Measurements from ENCODE around the gene COX7A2L.
"Not testable (repeated sequence)": the region's sequence is repeated elsewhere in the genome, so short reads cannot be mapped to it uniquely, and the experiment has no call there.

COX7A2L gene

GRCh38 chr2:42339191-42339912 is 21.7 kb downstream of the COX7A2L start:
- DNase-seq (ENCODE audit: low read depth, low spot score), result no peak

- DNase-seq (ENCODE audit: low read depth, low spot score), result no peak
Measured at GRCh38 chr2:42338567-42339190, 22.3 kb downstream of the COX7A2L start.

GRCh38 chr2:42337846-42338566 is 23.0 kb downstream of the COX7A2L start:
- DNase-seq (ENCODE audit: low read depth, low spot score), result no peak

GRCh38 chr2:42337356-42337820 is 23.6 kb downstream of the COX7A2L start:
- DNase-seq (ENCODE audit: low read depth, low spot score), result no peak

- DNase-seq (ENCODE audit: low read depth, low spot score), result no peak
Measured at GRCh38 chr2:42336361-42336965, 24.6 kb downstream of the COX7A2L start.

GRCh38 chr2:42335514-42336104 is 25.4 kb downstream of the COX7A2L start:
- no peak for DNase-seq (ENCODE audit: low read depth, low spot score)

- not testable (repeated sequence) for DNase-seq (ENCODE audit: low read depth, low spot score)
Measured at GRCh38 chr2:42334865-42335264, 26.2 kb downstream of the COX7A2L start.

GRCh38 chr2:42334220-42334619 is 26.8 kb downstream of the COX7A2L start:
- no peak for DNase-seq (ENCODE audit: low read depth, low spot score)

- DNase-seq (ENCODE audit: low read depth, low spot score), result no peak
Measured at GRCh38 chr2:42333579-42333978, 27.4 kb downstream of the COX7A2L start.

- no peak for DNase-seq (ENCODE audit: low read depth, low spot score)
Measured at GRCh38 chr2:42332575-42332974, 28.4 kb downstream of the COX7A2L start.

GRCh38 chr2:42331569-42332284 is 29.3 kb downstream of the COX7A2L start:
- DNase-seq (ENCODE audit: low read depth, low spot score), result no peak

- no peak for DNase-seq (ENCODE audit: low read depth, low spot score)
Measured at GRCh38 chr2:42329736-42330135, 31.3 kb downstream of the COX7A2L start.

- DNase-seq (ENCODE audit: low read depth, low spot score), result no peak
Measured at GRCh38 chr2:42328923-42329322, 32.1 kb downstream of the COX7A2L start.

GRCh38 chr2:42328148-42328833 is 32.7 kb downstream of the COX7A2L start:
- no peak for DNase-seq (ENCODE audit: low read depth, low spot score)

- no peak for DNase-seq (ENCODE audit: low read depth, low spot score)
Measured at GRCh38 chr2:42327125-42327524, 33.9 kb downstream of the COX7A2L start.

GRCh38 chr2:42325609-42326008 is 35.4 kb downstream of the COX7A2L start:
- DNase-seq (ENCODE audit: low read depth, low spot score), result no peak

GRCh38 chr2:42324949-42325348 is 36.1 kb downstream of the COX7A2L start:
- DNase-seq (ENCODE audit: low read depth, low spot score), result no peak

GRCh38 chr2:42324244-42324643 is 36.8 kb downstream of the COX7A2L start:
- no peak for DNase-seq (ENCODE audit: low read depth, low spot score)

- no peak for DNase-seq (ENCODE audit: low read depth, low spot score)
Measured at GRCh38 chr2:42321452-42322064, 39.5 kb downstream of the COX7A2L start.

GRCh38 chr2:42319265-42319664 is 41.8 kb downstream of the COX7A2L start:
- DNase-seq (ENCODE audit: low read depth, low spot score), result no peak
